Measurements from ENCODE around the gene ICAM4. TPM values are rescaled to one million over a fixed set of nuclear protein-coding genes. Genes with fewer than 3 reads are reported as not detected.

Gene ICAM4
- polyA plus RNA-seq, 4 donors = 0.54 to 2.1 (median 0.58) TPM; not detected in 1

- Histone ChIP-seq H3K4me3 (ENCODE audit: low read depth in 1 of 3, low read length in 3 of 3) (peak overlapping the region in 1 of 3 donors; percentile 28), H3K27ac (ENCODE audit: low read depth in 1 of 3, low read length in 2 of 3) (no peak overlapping the region), H3K36me3 (ENCODE audit: control insufficient read depth in 3 of 3, insufficient read depth in 2 of 3, low read depth in 1 of 3, low read length in 3 of 3) (peaks cover 0 to 3% (median 0%) of the 10 kb centered on the region in 3 donors), H3K9me3 (ENCODE audit: control insufficient read depth in 2 of 2, insufficient read depth in 1 of 2, low read depth in 1 of 2, low read length in 1 of 2) (peaks cover 0 to 8% of the 10 kb centered on the region in 2 donors), H3K4me1 (ENCODE audit: control insufficient read depth in 3 of 3, insufficient read depth in 2 of 3, low read depth in 1 of 3, low read length in 2 of 3) (peaks cover 0 to 57% (median 4%) of the 10 kb centered on the region in 3 donors), H3K27me3 (ENCODE audit: control insufficient read depth in 3 of 3, insufficient read depth in 3 of 3, low read length in 3 of 3) (peaks cover 4 to 88% (median 41%) of the 10 kb centered on the region in 3 donors)
- DNase-seq (no peak), FAIRE-seq (no peak)
- WGBS, 3 donors = 1 to 2% (median 2%) methylated on average over 29 to 30 of the region's 30 CpGs
These were observed 3.7 kb downstream of the ICAM4 start for GRCh38 chr19:10290357-10290875.

DNA sequence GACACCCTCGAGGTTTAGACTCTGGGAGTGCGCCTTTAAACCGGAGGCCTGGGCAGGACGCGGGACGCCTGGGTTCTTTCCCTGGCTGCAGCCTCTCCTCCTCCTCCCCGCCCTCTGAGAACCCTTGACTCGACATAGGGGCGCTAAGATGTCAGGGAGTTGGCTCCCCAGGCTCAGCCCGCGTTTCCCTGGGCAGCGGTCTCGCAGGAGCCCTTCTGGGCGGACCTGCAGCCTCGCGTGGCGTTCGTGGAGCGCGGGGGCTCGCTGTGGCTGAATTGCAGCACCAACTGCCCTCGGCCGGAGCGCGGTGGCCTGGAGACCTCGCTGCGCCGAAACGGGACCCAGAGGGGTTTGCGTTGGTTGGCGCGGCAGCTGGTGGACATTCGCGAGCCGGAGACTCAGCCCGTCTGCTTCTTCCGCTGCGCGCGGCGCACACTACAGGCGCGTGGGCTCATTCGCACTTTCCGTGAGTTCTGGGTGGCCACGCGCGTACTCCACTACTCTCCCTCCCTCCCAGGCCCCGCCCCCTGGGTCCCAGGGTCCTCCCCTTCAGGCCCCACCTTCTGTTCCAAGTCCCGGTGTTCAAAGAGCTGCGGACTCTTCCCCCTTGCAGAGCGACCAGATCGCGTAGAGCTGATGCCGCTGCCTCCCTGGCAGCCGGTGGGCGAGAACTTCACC lies 4.3 kb downstream of the ICAM4 start:
- FAIRE-seq = no peak
- peak overlapping the region; percentile 14 to 23 (median 19) for H3K4me3 ChIP-seq (ENCODE audit: low read depth in 1 of 3, low read length in 3 of 3)
- H3K27ac ChIP-seq (ENCODE audit: low read depth in 1 of 3, low read length in 2 of 3) = no peak overlapping the region
- peaks cover 0 to 63% (median 7%) of the 10 kb centered on the region in 3 donors for H3K4me1 ChIP-seq (ENCODE audit: control insufficient read depth in 3 of 3, insufficient read depth in 2 of 3, low read depth in 1 of 3, low read length in 2 of 3)
- peaks cover 4 to 94% (median 42%) of the 10 kb centered on the region in 3 donors for H3K27me3 ChIP-seq (ENCODE audit: control insufficient read depth in 3 of 3, insufficient read depth in 3 of 3, low read length in 3 of 3)
- peaks cover 0 to 11% of the 10 kb centered on the region in 2 donors for H3K9me3 ChIP-seq (ENCODE audit: control insufficient read depth in 2 of 2, insufficient read depth in 1 of 2, low read depth in 1 of 2, low read length in 1 of 2)
- WGBS, 3 donors = 1 to 3% (median 1%) methylated on average over 45 to 57 of the region's 57 CpGs
- DNase-seq = peak; percentile 53 to 72
- no peaks in the 10 kb centered on the region for H3K36me3 ChIP-seq (ENCODE audit: control insufficient read depth in 3 of 3, insufficient read depth in 2 of 3, low read depth in 1 of 3, low read length in 3 of 3)

- H3K36me3 ChIP-seq (ENCODE audit: control insufficient read depth in 3 of 3, insufficient read depth in 2 of 3, low read depth in 1 of 3, low read length in 3 of 3) = no peaks in the 10 kb centered on the region
- peak overlapping the region; percentile 14 to 23 (median 19) for H3K4me3 ChIP-seq (ENCODE audit: low read depth in 1 of 3, low read length in 3 of 3)
- no peak for DNase-seq
- no peak overlapping the region for H3K27ac ChIP-seq (ENCODE audit: low read depth in 1 of 3, low read length in 2 of 3)
- peaks cover 0 to 61% (median 8%) of the 10 kb centered on the region in 3 donors for H3K4me1 ChIP-seq (ENCODE audit: control insufficient read depth in 3 of 3, insufficient read depth in 2 of 3, low read depth in 1 of 3, low read length in 2 of 3)
- 1 to 3% (median 2%) methylated on average over 48 to 49 of the region's 49 CpGs for WGBS, 3 donors
- no peak for FAIRE-seq
- H3K27me3 ChIP-seq (ENCODE audit: control insufficient read depth in 3 of 3, insufficient read depth in 3 of 3, low read length in 3 of 3) = peaks cover 4 to 98% (median 47%) of the 10 kb centered on the region in 3 donors
- H3K9me3 ChIP-seq (ENCODE audit: control insufficient read depth in 2 of 2, insufficient read depth in 1 of 2, low read depth in 1 of 2, low read length in 1 of 2) = peaks cover 0 to 11% of the 10 kb centered on the region in 2 donors
These were observed 4.9 kb downstream of the ICAM4 start for GRCh38 chr19:10291554-10292205.

- H3K9me3 ChIP-seq (ENCODE audit: control insufficient read depth in 2 of 2, insufficient read depth in 1 of 2, low read depth in 1 of 2, low read length in 1 of 2) = peaks cover 0 to 11% of the 10 kb centered on the region in 2 donors
- H3K4me1 ChIP-seq (ENCODE audit: control insufficient read depth in 3 of 3, insufficient read depth in 2 of 3, low read depth in 1 of 3, low read length in 2 of 3) = peaks cover 0 to 55% (median 8%) of the 10 kb centered on the region in 3 donors
- H3K36me3 ChIP-seq (ENCODE audit: control insufficient read depth in 3 of 3, insufficient read depth in 2 of 3, low read depth in 1 of 3, low read length in 3 of 3) = no peaks in the 10 kb centered on the region
- 1 to 3% (median 1%) methylated on average over 43 to 45 of the region's 45 CpGs for WGBS, 3 donors
- H3K27me3 ChIP-seq (ENCODE audit: control insufficient read depth in 3 of 3, insufficient read depth in 3 of 3, low read length in 3 of 3) = peaks cover 4 to 95% (median 49%) of the 10 kb centered on the region in 3 donors
- H3K4me3 ChIP-seq (ENCODE audit: low read depth in 1 of 3, low read length in 3 of 3) = peak overlapping the region in 2 of 3 donors; percentile 14 to 23
- no peak for FAIRE-seq
- peak; percentile 79 to 84 for DNase-seq
- H3K27ac ChIP-seq (ENCODE audit: low read depth in 1 of 3, low read length in 2 of 3) = no peak overlapping the region
These were observed 5.5 kb downstream of the ICAM4 start for GRCh38 chr19:10292206-10292788.

DNA sequence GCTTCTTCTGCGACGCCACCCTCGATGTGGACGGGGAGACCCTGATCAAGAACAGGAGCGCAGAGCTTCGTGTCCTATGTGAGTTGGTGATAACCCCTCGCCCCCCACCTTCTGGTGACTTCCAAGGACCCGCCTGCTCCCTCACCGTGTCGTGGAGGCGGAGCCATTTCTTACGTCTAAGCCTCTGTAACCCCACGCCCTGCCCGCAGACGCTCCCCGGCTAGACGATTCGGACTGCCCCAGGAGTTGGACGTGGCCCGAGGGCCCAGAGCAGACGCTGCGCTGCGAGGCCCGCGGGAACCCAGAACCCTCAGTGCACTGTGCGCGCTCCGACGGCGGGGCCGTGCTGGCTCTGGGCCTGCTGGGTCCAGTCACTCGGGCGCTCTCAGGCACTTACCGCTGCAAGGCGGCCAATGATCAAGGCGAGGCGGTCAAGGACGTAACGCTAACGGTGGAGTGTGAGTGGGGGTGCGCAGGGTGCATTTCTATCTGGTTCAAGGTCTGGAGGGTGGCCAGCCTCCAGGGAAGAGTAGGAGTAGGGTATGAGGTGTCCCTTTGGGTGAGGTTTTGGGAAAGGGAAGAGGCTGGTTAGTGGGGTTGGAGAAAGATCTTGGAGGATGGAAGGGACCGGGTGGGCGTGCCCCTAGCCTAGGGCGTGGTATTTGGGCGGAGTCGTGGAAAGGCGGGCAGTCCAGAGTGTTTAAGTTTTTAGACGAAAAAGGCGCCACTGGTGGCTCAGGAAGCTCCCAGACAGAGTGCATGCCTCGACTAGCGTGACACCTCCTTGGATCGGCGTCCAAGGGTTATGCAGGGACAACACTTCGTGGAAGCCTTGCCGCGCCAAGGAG lies 6.3 kb downstream of the ICAM4 start:
- H3K4me1 ChIP-seq (ENCODE audit: control insufficient read depth in 3 of 3, insufficient read depth in 2 of 3, low read depth in 1 of 3, low read length in 2 of 3) = peaks cover 0 to 49% (median 8%) of the 10 kb centered on the region in 3 donors
- H3K27me3 ChIP-seq (ENCODE audit: control insufficient read depth in 3 of 3, insufficient read depth in 3 of 3, low read length in 3 of 3) = peaks cover 4 to 88% (median 47%) of the 10 kb centered on the region in 3 donors
- WGBS, 3 donors = 11 to 18% (median 14%) methylated on average over 54 to 56 of the region's 56 CpGs
- peak overlapping the region in 2 of 3 donors; percentile 14 to 23 for H3K4me3 ChIP-seq (ENCODE audit: low read depth in 1 of 3, low read length in 3 of 3)
- FAIRE-seq = no peak
- DNase-seq = peak in 1 of 2 donors; percentile 48
- peaks cover 0 to 11% of the 10 kb centered on the region in 2 donors for H3K9me3 ChIP-seq (ENCODE audit: control insufficient read depth in 2 of 2, insufficient read depth in 1 of 2, low read depth in 1 of 2, low read length in 1 of 2)
- no peak overlapping the region for H3K27ac ChIP-seq (ENCODE audit: low read depth in 1 of 3, low read length in 2 of 3)
- H3K36me3 ChIP-seq (ENCODE audit: control insufficient read depth in 3 of 3, insufficient read depth in 2 of 3, low read depth in 1 of 3, low read length in 3 of 3) = no peaks in the 10 kb centered on the region

DNA sequence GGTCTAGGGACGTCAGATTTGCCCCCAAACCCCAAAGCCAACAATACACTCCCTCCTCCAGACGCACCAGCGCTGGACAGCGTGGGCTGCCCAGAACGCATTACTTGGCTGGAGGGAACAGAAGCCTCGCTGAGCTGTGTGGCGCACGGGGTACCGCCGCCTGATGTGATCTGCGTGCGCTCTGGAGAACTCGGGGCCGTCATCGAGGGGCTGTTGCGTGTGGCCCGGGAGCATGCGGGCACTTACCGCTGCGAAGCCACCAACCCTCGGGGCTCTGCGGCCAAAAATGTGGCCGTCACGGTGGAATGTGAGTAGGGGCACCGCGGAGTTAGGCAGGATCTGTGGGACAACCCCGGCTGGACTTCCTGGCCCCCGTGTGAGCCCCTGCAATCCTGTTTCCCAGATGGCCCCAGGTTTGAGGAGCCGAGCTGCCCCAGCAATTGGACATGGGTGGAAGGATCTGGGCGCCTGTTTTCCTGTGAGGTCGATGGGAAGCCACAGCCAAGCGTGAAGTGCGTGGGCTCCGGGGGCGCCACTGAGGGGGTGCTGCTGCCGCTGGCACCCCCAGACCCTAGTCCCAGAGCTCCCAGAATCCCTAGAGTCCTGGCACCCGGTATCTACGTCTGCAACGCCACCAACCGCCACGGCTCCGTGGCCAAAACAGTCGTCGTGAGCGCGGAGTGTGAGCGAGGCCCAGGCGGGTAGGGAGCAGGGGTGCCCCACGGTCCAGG lies 7.0 kb downstream of the ICAM4 start:
- peaks cover 4 to 80% (median 45%) of the 10 kb centered on the region in 3 donors for H3K27me3 ChIP-seq (ENCODE audit: control insufficient read depth in 3 of 3, insufficient read depth in 3 of 3, low read length in 3 of 3)
- no peak overlapping the region for H3K4me3 ChIP-seq (ENCODE audit: low read depth in 1 of 3, low read length in 3 of 3)
- 18 to 30% (median 26%) methylated on average over 48 to 49 of the region's 49 CpGs for WGBS, 3 donors

DNA sequence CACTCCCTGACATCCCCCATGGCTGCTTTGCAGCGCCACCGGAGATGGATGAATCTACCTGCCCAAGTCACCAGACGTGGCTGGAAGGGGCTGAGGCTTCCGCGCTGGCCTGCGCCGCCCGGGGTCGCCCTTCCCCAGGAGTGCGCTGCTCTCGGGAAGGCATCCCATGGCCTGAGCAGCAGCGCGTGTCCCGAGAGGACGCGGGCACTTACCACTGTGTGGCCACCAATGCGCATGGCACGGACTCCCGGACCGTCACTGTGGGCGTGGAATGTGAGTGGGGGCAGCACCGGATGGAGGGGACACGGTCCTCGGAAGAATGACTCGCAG lies 7.6 kb downstream of the ICAM4 start:
- no peak for FAIRE-seq
- H3K36me3 ChIP-seq (ENCODE audit: control insufficient read depth in 3 of 3, insufficient read depth in 2 of 3, low read depth in 1 of 3, low read length in 3 of 3) = no peaks in the 10 kb centered on the region
- no peak overlapping the region for H3K27ac ChIP-seq (ENCODE audit: low read depth in 1 of 3, low read length in 2 of 3)
- WGBS, 3 donors = 8 to 12% (median 8%) methylated on average over 25 of the region's 25 CpGs
- H3K27me3 ChIP-seq (ENCODE audit: control insufficient read depth in 3 of 3, insufficient read depth in 3 of 3, low read length in 3 of 3) = peaks cover 4 to 76% (median 43%) of the 10 kb centered on the region in 3 donors
- H3K4me3 ChIP-seq (ENCODE audit: low read depth in 1 of 3, low read length in 3 of 3) = no peak overlapping the region
- DNase-seq = peak in 1 of 2 donors; percentile 39
- peaks cover 0 to 36% (median 8%) of the 10 kb centered on the region in 3 donors for H3K4me1 ChIP-seq (ENCODE audit: control insufficient read depth in 3 of 3, insufficient read depth in 2 of 3, low read depth in 1 of 3, low read length in 2 of 3)
- H3K9me3 ChIP-seq (ENCODE audit: control insufficient read depth in 2 of 2, insufficient read depth in 1 of 2, low read depth in 1 of 2, low read length in 1 of 2) = peaks cover 0 to 11% of the 10 kb centered on the region in 2 donors

More for the DNA sequence above, 7.0 kb downstream of the ICAM4 start:
- DNase-seq (no peak), FAIRE-seq (no peak)
- Histone ChIP-seq H3K27ac (ENCODE audit: low read depth in 1 of 3, low read length in 2 of 3) (no peak overlapping the region), H3K4me1 (ENCODE audit: control insufficient read depth in 3 of 3, insufficient read depth in 2 of 3, low read depth in 1 of 3, low read length in 2 of 3) (peaks cover 0 to 42% (median 8%) of the 10 kb centered on the region in 3 donors), H3K36me3 (ENCODE audit: control insufficient read depth in 3 of 3, insufficient read depth in 2 of 3, low read depth in 1 of 3, low read length in 3 of 3) (no peaks in the 10 kb centered on the region), H3K9me3 (ENCODE audit: control insufficient read depth in 2 of 2, insufficient read depth in 1 of 2, low read depth in 1 of 2, low read length in 1 of 2) (peaks cover 0 to 11% of the 10 kb centered on the region in 2 donors)

Data from small intestine (tissue), 7 donors.